SKM-1 treated with dmso at 0.1 percent for 144 hours (cell line): Measurements from ENCODE around the gene GPR25.
"Not testable (repeated sequence)": the region's sequence is repeated elsewhere in the genome, so short reads cannot be mapped to it uniquely, and the experiment has no call there.

Source experiments
- DNase-seq: peaks from one replicate; lab custom pipeline; 2025; ENCODE audit not compliant: unreplicated experiment; lab: John Stamatoyannopoulos, UW

GPR25 gene

DNA sequence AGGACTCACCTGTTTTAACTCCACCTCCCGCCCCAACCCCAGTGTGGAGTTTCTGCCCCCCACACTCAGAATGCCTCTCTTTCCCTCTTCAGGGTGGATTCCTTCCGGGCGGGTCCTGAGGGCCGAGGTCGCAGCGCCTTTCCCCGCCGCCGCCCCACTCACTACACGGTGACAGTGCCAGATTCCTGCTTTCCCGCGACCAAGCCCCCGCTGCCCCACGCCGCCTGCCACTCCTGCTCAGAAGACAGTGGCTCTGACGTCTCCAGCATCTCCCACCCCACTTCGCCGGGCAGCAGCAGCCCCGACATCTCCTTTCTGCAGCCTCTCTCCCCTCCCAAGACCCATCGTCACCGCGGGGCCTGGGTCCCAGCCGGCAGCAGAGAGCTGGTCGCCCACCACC lies 38.6 kb downstream of the GPR25 start:
- no peak for DNase-seq

DNA sequence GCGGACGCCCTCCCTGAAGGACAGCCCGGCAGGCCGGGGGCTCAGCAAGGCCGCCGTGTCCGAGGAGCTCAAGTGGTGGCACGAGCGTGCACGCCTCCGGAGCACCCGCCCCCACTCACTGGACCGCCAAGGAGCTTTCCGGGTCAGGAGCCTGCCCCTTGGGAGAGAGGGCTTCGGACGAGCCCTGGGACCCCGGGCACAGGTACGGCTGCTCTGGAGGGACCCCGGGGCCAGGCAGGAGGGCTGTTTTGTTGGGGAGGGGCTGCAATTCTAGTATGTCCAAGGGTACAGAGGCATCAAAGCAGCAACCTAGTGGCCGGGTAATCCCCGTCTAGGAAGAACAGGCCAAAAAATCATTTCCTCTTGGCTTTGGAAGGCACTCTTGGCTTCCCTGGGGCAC lies 39.2 kb downstream of the GPR25 start:
- not testable (repeated sequence) for DNase-seq

DNA sequence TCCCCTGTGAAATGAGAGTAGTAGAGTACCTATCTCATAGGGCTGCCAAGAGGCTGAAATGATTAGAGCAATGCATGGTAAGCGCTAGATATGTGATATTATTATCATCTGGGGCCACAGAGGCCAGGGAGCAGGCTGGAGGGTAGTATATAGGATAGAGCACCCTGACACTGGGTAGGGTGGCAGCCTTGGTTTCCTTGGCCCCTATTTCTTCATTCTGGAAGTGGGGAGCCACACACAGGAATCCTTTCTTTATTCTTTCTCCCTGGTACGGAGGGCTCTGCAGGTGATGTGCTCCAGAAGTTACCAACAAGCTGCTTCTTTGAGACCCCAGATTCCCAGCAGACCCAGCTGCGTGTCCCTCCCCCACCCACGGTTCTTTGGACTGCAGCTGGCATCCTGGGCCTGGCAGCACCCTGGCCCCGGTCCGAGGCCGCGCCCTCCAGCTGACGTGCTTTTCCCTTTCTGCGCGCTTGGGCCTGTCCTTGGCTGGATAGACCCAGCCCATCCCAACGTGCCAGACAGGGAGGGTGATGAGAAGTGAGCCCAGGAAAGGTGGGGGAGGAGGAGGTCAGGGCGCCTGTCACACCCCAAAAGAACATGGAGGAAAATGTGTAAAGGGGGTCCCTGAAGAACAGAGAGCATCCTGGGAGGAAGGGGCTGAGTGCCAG lies 40.1 kb downstream of the GPR25 start:
- no peak for DNase-seq

DNA sequence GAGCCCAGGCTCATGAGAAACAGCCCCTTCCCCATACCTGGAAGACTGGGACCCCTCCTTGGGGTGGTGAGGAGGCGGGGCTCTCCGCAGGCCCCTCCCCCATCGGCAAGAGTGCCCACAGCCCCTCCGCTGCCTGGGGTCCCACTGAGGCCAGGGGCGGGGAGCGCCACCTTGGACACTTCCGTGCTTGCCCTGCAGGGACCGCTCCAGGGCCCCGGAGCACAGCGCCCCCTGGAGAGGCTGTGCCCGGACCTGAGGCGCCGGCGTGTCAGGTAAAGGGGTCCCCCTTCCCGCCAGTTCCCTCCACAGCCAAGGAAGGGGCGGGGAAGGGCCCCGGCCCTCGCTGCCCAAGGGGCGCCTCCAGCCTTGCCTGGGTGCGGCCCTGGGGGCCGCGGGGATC lies 43.4 kb downstream of the GPR25 start:
- no peak for DNase-seq

DNA sequence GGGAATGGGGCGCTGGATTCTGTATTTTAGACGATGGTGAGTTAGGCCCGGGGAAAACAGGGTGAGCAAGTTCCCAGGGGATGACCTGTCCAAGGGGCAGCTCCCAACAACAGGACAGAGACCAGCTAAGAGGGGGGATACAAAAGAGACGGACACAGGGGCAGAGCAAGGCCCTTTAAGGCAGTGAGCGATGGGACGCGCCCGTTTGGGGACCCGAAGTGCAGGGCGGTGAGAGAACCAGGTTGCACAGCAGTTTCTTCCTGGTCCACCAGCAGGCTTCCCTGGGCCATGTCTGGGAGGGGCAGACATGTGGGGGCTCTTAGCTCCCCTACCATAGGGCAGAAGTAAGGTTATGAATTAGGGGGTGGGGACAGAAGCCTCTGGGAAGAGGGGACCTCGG lies 43.9 kb downstream of the GPR25 start:
- DNase-seq = no peak

DNA sequence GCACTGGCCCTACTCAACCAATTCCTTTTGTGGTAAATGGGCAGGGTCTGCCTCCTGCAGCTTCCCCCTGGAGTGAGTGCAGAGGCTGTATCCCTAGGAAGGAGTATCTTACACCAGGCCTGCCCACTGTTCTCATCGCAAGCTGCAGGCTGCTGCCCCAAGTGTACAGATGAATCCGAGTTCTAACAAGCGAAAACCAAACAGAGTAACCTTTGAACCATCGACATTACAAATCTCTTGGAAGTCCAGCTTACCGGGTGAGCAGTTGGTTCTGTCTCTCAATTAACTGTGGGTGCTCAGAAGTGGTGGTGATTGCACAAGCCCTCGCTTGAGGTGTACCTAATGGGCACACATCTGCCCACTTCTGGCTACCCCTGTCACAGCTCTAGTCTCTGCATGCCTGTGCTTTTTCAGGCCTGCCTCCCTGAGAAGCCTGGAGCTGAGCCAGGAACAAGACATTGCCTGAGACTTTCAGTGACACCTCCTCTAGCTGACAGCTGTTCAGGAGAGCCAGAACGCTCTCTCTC lies 44.6 kb downstream of the GPR25 start:
- no peak for DNase-seq

DNA sequence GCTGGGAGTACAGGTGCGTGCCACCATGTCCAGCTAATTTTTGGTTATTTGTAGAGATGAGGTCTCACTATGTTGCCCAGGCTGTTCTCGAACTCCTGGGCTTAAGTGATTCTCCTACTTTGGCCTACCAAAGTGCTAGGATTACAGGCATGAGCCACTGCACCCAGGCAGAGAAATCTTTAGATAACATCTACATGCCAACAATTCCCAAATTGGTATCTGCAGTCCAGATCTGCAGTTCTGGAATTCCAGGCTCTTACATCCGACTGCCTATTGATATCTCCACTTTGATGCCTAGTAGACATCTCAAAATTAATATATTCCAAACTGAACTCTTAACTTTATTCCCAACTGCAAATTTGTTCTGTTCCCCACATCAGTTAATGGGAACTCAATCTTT lies 45.2 kb downstream of the GPR25 start:
- DNase-seq = no peak

DNA sequence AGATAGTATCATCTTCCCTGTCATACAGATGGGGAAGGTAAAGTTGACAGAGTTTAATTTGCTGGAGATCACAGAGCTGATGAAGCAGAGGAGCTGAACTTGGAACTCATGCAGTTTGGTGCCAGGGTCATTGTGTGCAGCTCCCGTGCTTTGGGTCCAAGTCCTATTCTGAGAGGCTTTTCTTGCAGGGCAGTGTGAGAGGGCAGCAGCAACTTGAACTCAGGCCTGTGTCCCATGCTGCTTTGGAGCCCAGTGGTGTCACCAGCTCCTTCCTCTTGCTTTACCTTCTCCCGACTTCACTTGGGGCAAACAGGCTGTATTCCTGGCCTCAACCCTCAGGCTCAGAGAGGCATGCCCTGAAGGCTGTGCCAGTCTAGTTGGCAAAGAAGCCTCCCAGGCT lies 46.6 kb downstream of the GPR25 start:
- DNase-seq = no peak

DNA sequence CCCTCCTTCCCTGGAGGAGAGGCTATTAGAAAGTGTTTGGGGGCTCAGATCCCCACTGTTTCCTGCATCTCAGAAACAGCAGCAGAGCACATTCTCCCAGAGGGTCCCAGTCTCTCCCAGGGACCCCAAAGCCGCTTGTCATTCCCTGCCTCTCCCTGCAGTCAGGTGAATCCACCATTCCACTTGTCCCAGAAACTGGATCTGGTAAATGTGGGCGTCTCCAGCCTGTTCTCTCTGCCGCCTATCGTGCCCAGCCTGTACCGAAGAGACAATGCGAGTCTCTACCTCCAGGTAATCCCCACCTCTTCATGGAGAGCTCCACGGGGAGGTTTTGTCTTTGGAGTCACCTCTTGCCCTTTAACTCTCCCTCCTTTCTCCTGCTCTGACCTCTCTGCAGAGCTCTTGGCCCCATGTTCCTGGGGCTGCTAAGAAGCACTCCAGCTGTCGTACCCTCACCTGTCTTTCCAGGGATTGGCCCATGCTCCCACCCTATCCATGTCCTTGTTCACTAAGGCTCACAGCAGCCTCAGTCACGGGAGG lies 48.9 kb downstream of the GPR25 start:
- no peak for DNase-seq

DNA sequence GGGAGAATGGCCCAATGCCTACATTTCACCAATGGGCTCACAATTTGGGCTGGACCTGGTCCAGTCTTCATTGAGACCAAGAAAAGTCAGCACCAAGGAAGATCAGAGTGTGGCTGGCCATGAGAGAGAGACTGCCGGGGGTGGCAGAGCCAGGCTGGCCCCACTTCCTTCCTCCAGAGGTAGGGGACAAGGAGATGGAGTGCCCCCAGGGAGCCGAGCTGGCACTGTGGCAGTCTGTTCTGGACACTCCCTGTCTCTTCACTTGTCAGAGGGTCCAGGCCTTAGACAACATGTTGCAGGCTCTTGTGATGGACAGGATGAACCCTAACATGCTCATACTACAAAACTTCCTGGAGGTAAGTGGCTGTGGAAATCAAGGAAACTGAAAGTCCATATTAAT lies 49.6 kb downstream of the GPR25 start:
- no peak for DNase-seq

DNA sequence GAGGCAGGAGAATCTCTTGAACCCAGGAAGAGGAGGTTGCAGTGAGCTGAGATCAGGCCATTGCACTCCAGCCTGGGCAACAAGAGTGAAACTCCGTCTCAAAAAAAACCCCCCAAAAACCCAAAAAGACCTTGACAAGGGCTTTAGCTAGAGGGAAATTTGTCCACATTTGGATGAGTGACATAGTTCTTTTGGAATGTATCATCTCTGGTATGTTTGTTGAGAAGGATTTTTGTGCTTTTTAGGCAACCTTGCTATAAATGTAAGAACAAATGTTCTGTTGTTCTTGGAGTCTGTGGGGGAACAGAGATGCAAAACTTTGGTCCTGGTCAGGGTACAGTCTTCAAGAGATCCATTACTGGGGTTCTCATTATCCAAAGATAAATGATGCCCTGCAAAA lies 50.8 kb downstream of the GPR25 start:
- no peak for DNase-seq
